ENCODE data around the gene PITX3.
"Not testable (repeated sequence)": the region's sequence is repeated elsewhere in the genome, so short reads cannot be mapped to it uniquely, and the experiment has no call there.

The PITX3 gene

DNA sequence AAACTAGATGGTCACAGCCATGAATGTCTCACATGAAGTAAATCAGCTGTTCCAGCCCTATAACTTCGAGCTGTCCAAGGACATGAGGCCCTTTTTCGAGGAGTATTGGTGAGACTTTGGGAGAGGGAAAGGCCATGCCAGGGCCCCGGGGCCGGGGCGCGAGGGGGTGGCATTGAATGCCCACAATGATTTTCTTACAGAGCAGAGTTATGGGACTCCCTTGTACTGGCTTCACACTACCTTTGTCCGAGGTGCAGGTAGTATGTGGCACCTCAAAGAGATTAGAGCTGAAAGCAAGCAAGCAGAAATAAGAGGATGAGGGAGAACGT is 14.8 kb downstream of the PITX3 start:
- in situ Hi-C loops (cut with MboI; ENCODE audit: low sequenced_read_pairs, unreplicated experiment), result loop anchor here (10.0 to 25.0 kb wide), 2 partner anchors 62 to 361 kb away; no protein-coding TSS in a partner anchor
- no peak for DNase-seq (ENCODE audit: low spot score)
- TF ChIP-seq, protein P1, sequence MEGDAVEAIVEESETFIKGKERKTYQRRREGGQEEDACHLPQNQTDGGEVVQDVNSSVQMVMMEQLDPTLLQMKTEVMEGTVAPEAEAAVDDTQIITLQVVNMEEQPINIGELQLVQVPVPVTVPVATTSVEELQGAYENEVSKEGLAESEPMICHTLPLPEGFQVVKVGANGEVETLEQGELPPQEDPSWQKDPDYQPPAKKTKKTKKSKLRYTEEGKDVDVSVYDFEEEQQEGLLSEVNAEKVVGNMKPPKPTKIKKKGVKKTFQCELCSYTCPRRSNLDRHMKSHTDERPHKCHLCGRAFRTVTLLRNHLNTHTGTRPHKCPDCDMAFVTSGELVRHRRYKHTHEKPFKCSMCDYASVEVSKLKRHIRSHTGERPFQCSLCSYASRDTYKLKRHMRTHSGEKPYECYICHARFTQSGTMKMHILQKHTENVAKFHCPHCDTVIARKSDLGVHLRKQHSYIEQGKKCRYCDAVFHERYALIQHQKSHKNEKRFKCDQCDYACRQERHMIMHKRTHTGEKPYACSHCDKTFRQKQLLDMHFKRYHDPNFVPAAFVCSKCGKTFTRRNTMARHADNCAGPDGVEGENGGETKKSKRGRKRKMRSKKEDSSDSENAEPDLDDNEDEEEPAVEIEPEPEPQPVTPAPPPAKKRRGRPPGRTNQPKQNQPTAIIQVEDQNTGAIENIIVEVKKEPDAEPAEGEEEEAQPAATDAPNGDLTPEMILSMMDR (IDR thresholded peaks at IDR 0.05; ENCODE audit: borderline replicate concordance, control extremely low read depth, extremely low read depth, insufficient read depth, missing control alignments), result no peak

DNA sequence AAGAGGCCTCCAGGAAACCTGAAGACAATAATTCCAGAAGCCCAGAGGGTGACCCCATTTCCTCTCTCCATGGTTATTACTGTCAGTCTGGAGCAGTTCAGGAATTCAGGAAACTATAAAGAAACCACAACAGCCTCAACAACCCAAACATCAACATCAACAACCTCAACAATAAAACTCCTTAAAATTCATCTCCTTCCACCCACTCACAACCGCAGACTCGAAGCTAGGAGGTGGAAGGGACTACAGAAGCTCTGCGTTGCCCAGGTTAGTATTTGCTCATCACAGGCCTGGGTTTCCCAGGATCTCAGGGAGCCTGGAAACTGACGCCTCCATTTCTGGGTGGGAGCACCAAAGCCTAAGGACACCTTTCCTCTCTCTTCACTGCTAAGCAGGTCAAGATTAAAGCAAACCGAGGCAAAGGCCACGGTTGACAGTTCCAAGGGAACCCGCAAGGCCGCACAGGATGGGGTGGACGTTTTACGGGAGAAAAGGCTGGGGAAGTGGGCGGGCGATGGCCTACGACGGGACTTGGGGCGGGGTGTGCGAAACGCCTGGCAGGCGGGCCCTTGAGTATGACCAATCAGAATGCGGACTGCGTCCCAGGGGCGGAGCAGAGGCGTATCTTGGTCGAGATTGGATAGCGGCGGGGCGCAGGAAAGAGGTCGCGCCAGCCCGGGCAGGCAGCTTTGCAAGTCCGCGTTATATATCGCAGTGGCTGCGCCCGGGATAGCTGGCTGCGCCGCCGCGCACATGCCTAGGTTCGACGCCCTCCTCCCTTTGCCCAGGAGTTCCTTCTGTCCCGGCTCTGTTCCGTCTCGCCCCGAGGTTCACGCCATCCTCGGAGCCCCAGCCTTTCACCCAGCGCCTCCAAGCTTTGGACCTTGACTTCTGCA is 15.4 kb downstream of the PITX3 start, which contains the start of gene ELOVL3:
ELOVL3 (plus strand) TSS at position 654 of the 896 bp plus-strand sequence. CDS start 250 bp downstream, outside the sequence.
- in situ Hi-C loops (cut with MboI; ENCODE audit: low sequenced_read_pairs, unreplicated experiment), result loop anchor here (10.0 to 25.0 kb wide), 2 partner anchors 61 to 361 kb away; no protein-coding TSS in a partner anchor
- DNase-seq (ENCODE audit: low spot score), result peak; percentile 96
- TF ChIP-seq, protein P1 (IDR thresholded peaks at IDR 0.05; ENCODE audit: borderline replicate concordance, control extremely low read depth, extremely low read depth, insufficient read depth, missing control alignments), result no peak

DNA sequence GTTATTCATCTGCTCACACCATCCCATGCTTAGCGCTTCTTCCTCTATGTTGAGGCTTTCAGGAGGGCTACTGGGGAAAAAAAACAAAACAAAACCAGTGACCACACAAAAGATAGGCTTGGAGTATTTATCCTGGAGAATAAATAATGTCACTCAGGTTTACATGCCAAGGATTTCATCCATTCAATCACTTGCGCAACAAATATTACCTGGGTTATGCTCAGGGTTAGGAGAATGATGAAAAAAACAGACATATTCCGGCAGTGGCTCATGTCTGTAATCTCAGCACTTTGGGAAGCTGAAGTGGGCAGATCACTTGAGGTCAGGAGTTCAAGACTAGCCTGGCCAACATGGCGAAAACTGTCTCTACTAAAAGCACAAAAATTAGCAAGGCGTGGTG is 18.5 kb downstream of the PITX3 start:
- TF ChIP-seq, protein P1 (IDR thresholded peaks at IDR 0.05; ENCODE audit: borderline replicate concordance, control extremely low read depth, extremely low read depth, insufficient read depth, missing control alignments), result no peak
- in situ Hi-C loops (cut with MboI; ENCODE audit: low sequenced_read_pairs, unreplicated experiment), result loop anchor here (10.0 kb wide), 1 partner anchor 58 kb away; no protein-coding TSS in a partner anchor
- no peak for DNase-seq (ENCODE audit: low spot score)

DNA sequence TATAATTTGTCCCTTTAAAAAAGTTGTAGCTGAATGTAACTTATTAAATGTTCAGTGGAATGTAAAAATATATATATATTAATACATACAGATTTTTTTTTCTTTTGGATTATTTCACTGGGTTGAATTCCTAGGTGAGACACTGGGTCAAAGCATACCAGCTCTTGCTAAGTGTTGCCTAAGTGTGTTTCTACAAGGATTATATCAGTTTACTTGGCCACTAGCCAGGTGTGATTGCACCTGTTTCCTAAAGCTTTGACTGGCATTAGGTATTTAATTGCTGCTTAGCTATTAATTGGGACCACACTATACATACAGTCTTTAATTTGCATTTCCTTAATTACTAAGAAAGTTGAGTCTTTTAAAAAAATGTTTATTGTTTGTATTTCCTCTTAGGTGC is 20.7 kb downstream of the PITX3 start:
- TF ChIP-seq, protein P1 (IDR thresholded peaks at IDR 0.05; ENCODE audit: borderline replicate concordance, control extremely low read depth, extremely low read depth, insufficient read depth, missing control alignments), result no peak
- in situ Hi-C loops (cut with MboI; ENCODE audit: low sequenced_read_pairs, unreplicated experiment), result loop anchor here (10.0 kb wide), 1 partner anchor 56 kb away; no protein-coding TSS in a partner anchor
- DNase-seq (ENCODE audit: low spot score), result no peak

DNA sequence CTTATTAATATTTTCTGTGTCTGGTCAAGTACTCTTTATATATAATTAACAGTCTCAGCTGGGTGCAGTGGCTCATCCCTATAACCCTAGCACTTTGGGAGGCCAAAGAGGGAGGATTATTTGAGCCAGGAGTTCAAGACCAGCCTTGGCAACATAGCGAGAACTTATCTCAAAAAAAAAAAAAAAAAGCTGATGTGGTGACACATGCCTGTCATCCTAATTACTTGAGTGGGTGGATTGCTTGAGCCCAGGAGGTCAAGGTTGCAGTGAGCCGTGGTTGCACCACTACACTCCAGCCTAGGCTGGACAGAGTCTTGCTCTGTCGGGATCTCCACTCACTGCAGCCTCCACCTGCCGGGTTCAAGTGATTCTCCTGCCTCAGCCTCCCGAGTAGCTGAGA is 21.9 kb downstream of the PITX3 start:
- no peak for DNase-seq (ENCODE audit: low spot score)
- in situ Hi-C loops (cut with MboI; ENCODE audit: low sequenced_read_pairs, unreplicated experiment), result no loop called here
- TF ChIP-seq, protein P1 (IDR thresholded peaks at IDR 0.05; ENCODE audit: borderline replicate concordance, control extremely low read depth, extremely low read depth, insufficient read depth, missing control alignments), result no peak

DNA sequence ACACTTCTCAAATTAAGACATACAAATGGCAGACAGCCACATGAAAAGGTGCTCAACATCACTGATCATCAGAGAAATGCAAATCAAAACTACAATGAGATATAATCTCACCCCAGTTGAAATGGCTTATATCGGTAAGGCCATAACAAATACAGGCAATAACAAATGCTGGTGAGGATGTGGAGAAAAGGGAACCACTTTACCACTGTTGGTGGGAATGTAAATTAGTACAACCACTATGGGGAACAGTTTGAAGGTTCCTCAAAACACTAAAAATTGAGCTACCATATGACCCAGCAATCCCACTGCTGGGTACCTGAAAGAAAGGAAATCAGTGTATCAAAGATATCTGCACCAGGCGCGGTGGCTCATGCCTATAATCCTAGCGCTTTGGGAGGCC is 27.7 kb downstream of the PITX3 start:
- in situ Hi-C loops (cut with MboI; ENCODE audit: low sequenced_read_pairs, unreplicated experiment); DNase-seq (ENCODE audit: low spot score): not testable (repeated sequence)

Data from GM13976 (cell line).